Prostate gland (tissue), 2 donors: Measurements from ENCODE around the gene SMAD5.

Source experiments
- POLR2A ChIP-seq: fragments of 450-650 bp; IDR thresholded peaks from one replicate; pipeline ENCODE4 v1.6.1; 2016; ENCODE audit warnings: antibody characterized with exemption, mild to moderate bottlenecking
- TF ChIP-seq, protein P1 (sequence below), 4 experiments: fragments of 200-600 bp in 2 of 4; fragments of 450-650 bp in 2 of 4; sonication (generic) in 2 of 4; IDR thresholded peaks; 1 replicate in 3 of 4; 2 replicates in 1 of 4; pipeline ENCODE4 v1.5.1; 2016 to 2019; ENCODE audit warnings: antibody characterized with exemption in 4 of 4, mild to moderate bottlenecking in 2 of 4, moderate library complexity in 2 of 4

GRCh38 chr5:136120529-136120928 lies 12.1 kb upstream of the SMAD5 start:
- TF ChIP-seq, protein P1, sequence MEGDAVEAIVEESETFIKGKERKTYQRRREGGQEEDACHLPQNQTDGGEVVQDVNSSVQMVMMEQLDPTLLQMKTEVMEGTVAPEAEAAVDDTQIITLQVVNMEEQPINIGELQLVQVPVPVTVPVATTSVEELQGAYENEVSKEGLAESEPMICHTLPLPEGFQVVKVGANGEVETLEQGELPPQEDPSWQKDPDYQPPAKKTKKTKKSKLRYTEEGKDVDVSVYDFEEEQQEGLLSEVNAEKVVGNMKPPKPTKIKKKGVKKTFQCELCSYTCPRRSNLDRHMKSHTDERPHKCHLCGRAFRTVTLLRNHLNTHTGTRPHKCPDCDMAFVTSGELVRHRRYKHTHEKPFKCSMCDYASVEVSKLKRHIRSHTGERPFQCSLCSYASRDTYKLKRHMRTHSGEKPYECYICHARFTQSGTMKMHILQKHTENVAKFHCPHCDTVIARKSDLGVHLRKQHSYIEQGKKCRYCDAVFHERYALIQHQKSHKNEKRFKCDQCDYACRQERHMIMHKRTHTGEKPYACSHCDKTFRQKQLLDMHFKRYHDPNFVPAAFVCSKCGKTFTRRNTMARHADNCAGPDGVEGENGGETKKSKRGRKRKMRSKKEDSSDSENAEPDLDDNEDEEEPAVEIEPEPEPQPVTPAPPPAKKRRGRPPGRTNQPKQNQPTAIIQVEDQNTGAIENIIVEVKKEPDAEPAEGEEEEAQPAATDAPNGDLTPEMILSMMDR (IDR thresholded peaks at IDR 0.05), result no peak
- TF ChIP-seq POLR2A, result no peak
